CD8-positive, alpha-beta memory T cell (primary cell): ENCODE measurements around the gene SYNGR1. TPM values are rescaled to one million over a fixed set of nuclear protein-coding genes. Genes with fewer than 3 reads are reported as not detected.

ENCODE experiments used
- CTCF ChIA-PET: fragments of 350-600 bp; sonication (Branson Sonifier 250); formaldehyde crosslinking; loops from one replicate; lab custom pipeline; 2021; ENCODE audit warnings: antibody characterized with exemption; lab: Charles Lee
- POLR2A ChIA-PET: fragments of 350-600 bp; sonication (Branson Sonifier 250); formaldehyde crosslinking; loops from one replicate; lab custom pipeline; 2021; ENCODE audit warnings: antibody characterized with exemption; lab: Charles Lee
- DNase-seq, 5 donors: peaks; one replicate each; pipeline versions ENCODE4 v3.0.0 to v3.0.0-alpha.2; 2020 to 2022; ENCODE audit warnings: mixed read lengths in 1 of 5
- H3K27ac ChIP-seq: one replicate; pipeline ENCODE4 v1.7.0; 2013; ENCODE audit warnings: low read depth, mild to moderate bottlenecking, low read length, moderate library complexity
- H3K27me3 ChIP-seq: 2 replicates; pipeline ENCODE4 v1.7.0; 2013; ENCODE audit warnings: low read length, mild to moderate bottlenecking; ENCODE audit not compliant: insufficient read depth, poor library complexity, severe bottlenecking
- H3K36me3 ChIP-seq: 2 replicates; pipeline ENCODE4 v1.7.0; 2013; ENCODE audit warnings: mild to moderate bottlenecking, low read length, moderate library complexity; ENCODE audit not compliant: insufficient read depth
- H3K4me1 ChIP-seq: 2 replicates; pipeline ENCODE4 v1.7.0; 2013; ENCODE audit warnings: mild to moderate bottlenecking, low read length, moderate library complexity; ENCODE audit not compliant: insufficient read depth
- H3K4me3 ChIP-seq: 2 replicates; pipeline ENCODE4 v1.7.0; 2013; ENCODE audit warnings: mild to moderate bottlenecking, low read length
- H3K9me3 ChIP-seq: 2 replicates; pipeline ENCODE4 v1.7.0; 2013; ENCODE audit warnings: mild to moderate bottlenecking, low read length
- H3K27ac Mint-ChIP-seq, 8 donors: one replicate each; pipeline ENCODE4 v1.8.0; 2020 to 2021; ENCODE audit warnings: mixed read lengths in 8 of 8, mild to moderate bottlenecking in 6 of 8, inconsistent platforms in 3 of 8, moderate library complexity in 3 of 8
- H3K27me3 Mint-ChIP-seq, 2 donors: one replicate each; pipeline ENCODE4 v1.8.0; 2020 to 2021; ENCODE audit warnings: mixed read lengths in 2 of 2, mild to moderate bottlenecking in 1 of 2, moderate library complexity in 1 of 2
- H3K36me3 Mint-ChIP-seq, 3 donors: one replicate each; pipeline ENCODE4 v1.8.0; 2020 to 2021; ENCODE audit warnings: mixed read lengths in 3 of 3, inconsistent platforms in 1 of 3, mild to moderate bottlenecking in 1 of 3
- H3K4me1 Mint-ChIP-seq, 3 donors: one replicate each; pipeline ENCODE4 v1.8.0; 2020 to 2021; ENCODE audit warnings: mixed read lengths in 3 of 3, inconsistent platforms in 1 of 3, mild to moderate bottlenecking in 1 of 3
- H3K4me3 Mint-ChIP-seq, 7 donors: one replicate each; pipeline ENCODE4 v1.8.0; 2020 to 2021; ENCODE audit warnings: mixed read lengths in 7 of 7, mild to moderate bottlenecking in 6 of 7, moderate library complexity in 4 of 7, inconsistent platforms in 2 of 7
- H3K9me3 Mint-ChIP-seq, 5 donors: one replicate each; pipeline ENCODE4 v1.8.0; 2020 to 2022; ENCODE audit warnings: mixed read lengths in 5 of 5, mild to moderate bottlenecking in 3 of 5, moderate library complexity in 2 of 5, inconsistent platforms in 1 of 5
- polyA plus RNA-seq: library from polyadenylated mRNA; unstranded; fragments of 300-500 nt; fragmentation: Illumina TruSeq; gene quantifications from one replicate; pipeline ENCODE4 v1.2.3, GENCODE V29; 2021
- total RNA-seq, 2 experiments: library from RNA; stranded (reverse); gene quantifications; one replicate each; pipeline ENCODE4 v1.2.3, GENCODE V29; 2021

The SYNGR1 gene
- total and polyA plus RNA-seq, 3 experiments from 2014 or later: 2.4 to 10.1 (median 2.9) TPM

GRCh38 chr22:39434721-39435120 is 84.9 kb downstream of the SYNGR1 start:
- Mint-ChIP-seq H3K9me3 (no peaks in the 10 kb centered on the region), H3K4me1 (peaks cover 5 to 14% (median 9%) of the 10 kb centered on the region in 3 donors), H3K27me3 (peaks cover 0 to 6% of the 10 kb centered on the region in 2 donors), H3K4me3 (no peak overlapping the region), H3K36me3 (peaks cover 0 to 42% (median 0%) of the 10 kb centered on the region in 3 donors), H3K27ac (no peak overlapping the region)
- POLR2A ChIA-PET: no interaction called here
- H3K9me3 ChIP-seq: no peaks in the 10 kb centered on the region
- DNase-seq: no peak
- H3K27ac ChIP-seq: no peak overlapping the region
- CTCF ChIA-PET: no interaction called here
- no peaks in the 10 kb centered on the region for H3K36me3 ChIP-seq
- peaks cover 9% of the 10 kb centered on the region for H3K4me1 ChIP-seq
- H3K27me3 ChIP-seq: no peaks in the 10 kb centered on the region
- no peak overlapping the region for H3K4me3 ChIP-seq

Other genes starting within 250 kb of the SYNGR1 start
- gene CBX7, start 197.3 kb upstream of the SYNGR1 start, total RNA-seq: 10 to 100 TPM; 26.1 to 26.4 TPM
- 29.7 TPM for gene CBX7, start 197.3 kb upstream of the SYNGR1 start, polyA plus RNA-seq
- 1 to 10 TPM; 2.3 to 3.0 TPM for gene PDGFB, start 105.0 kb upstream of the SYNGR1 start, total RNA-seq
- gene PDGFB, start 105.0 kb upstream of the SYNGR1 start, polyA plus RNA-seq: 18.2 TPM
- gene RPL3, start 30.4 kb upstream of the SYNGR1 start, total RNA-seq: 1,000 to 10,000 TPM; 2,574 to 2,607 TPM
- 3,654 TPM for gene RPL3, start 30.4 kb upstream of the SYNGR1 start, polyA plus RNA-seq
- gene TAB1, start 49.8 kb downstream of the SYNGR1 start, total RNA-seq: 10 to 100 TPM; 19.9 to 21.0 TPM
- 4.1 TPM for gene TAB1, start 49.8 kb downstream of the SYNGR1 start, polyA plus RNA-seq
- under 1 TPM; 0.27 to 0.37 TPM for gene MGAT3, start 107.0 kb downstream of the SYNGR1 start, total RNA-seq
- gene MGAT3, start 107.0 kb downstream of the SYNGR1 start, polyA plus RNA-seq: 0.03 TPM
- gene MIEF1, start 152.3 kb downstream of the SYNGR1 start, total RNA-seq: 10 to 100 TPM; 59.9 to 60.9 TPM
- gene MIEF1, start 152.3 kb downstream of the SYNGR1 start, polyA plus RNA-seq: 29.4 TPM
- gene ATF4, start 170.6 kb downstream of the SYNGR1 start, total RNA-seq: 100 to 1,000 TPM; 757 to 758 TPM
- 103 TPM for gene ATF4, start 170.6 kb downstream of the SYNGR1 start, polyA plus RNA-seq
- 100 to 1,000 TPM; 158 to 160 TPM for gene RPS19BP1, start 182.8 kb downstream of the SYNGR1 start, total RNA-seq
- 128 TPM for gene RPS19BP1, start 182.8 kb downstream of the SYNGR1 start, polyA plus RNA-seq
- 1 to 10 TPM; 4.6 TPM for gene CACNA1I, start 220.8 kb downstream of the SYNGR1 start, total RNA-seq
- 0.71 TPM for gene CACNA1I, start 220.8 kb downstream of the SYNGR1 start, polyA plus RNA-seq